GM21447 (cell line): Measurements from ENCODE around the gene ARHGEF37.
A peak's percentile ranks its signal among the peaks of the same experiment; 100 is the strongest.

Experiments used
- ATAC-seq: cut with Tn5 transposase; IDR thresholded peaks from one replicate; pipeline ENCODE4 v1.9.1; 2021; ENCODE audit not compliant: unreplicated experiment

ARHGEF37 gene

GRCh38 chr5:149627070-149627469, 45.8 kb downstream of the ARHGEF37 start:
- no peak for ATAC-seq

- ATAC-seq = no peak
Observed at GRCh38 chr5:149628221-149628620, 46.9 kb downstream of the ARHGEF37 start.

DNA sequence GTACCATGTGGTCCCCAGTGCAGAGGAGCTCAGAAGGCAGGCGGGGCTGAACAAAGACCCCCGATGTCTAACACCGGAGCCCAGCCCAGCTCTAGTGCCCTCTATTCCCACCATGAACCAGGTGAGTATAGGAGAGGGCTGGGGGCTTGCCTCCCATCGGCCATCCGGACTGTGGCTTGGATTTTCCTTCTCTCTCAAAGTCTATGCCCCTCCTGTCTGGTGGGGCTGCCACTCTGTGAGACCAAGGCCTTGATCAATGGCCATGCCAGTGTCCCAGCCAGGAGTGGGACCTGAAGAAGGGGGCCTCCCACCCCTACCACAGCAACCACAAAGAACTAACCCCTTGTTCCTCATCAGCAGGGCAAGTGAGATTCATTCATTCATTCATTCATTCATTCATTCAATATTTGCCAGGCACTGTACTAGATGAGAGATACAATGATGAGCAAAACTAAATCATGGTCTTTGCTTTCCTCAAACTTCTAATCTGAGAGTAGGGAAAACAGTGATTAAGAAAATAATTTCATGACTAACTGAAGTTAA, 47.6 kb downstream of the ARHGEF37 start:
- no peak for ATAC-seq

- no peak for ATAC-seq
Observed at GRCh38 chr5:149629421-149629820, 48.1 kb downstream of the ARHGEF37 start.

GRCh38 chr5:149630337-149630736, 49.0 kb downstream of the ARHGEF37 start:
- ATAC-seq = no peak

- ATAC-seq = no peak
Observed at GRCh38 chr5:149631506-149631905, 50.2 kb downstream of the ARHGEF37 start.

GRCh38 chr5:149632311-149633251, 51.3 kb downstream of the ARHGEF37 start:
- no peak for ATAC-seq

- ATAC-seq = no peak
Observed at GRCh38 chr5:149633476-149634350, 52.4 kb downstream of the ARHGEF37 start.

- no peak for ATAC-seq
Observed at GRCh38 chr5:149635394-149635793, 54.1 kb downstream of the ARHGEF37 start.

- ATAC-seq = no peak
Observed at GRCh38 chr5:149636191-149636860, 55.0 kb downstream of the ARHGEF37 start.

DNA sequence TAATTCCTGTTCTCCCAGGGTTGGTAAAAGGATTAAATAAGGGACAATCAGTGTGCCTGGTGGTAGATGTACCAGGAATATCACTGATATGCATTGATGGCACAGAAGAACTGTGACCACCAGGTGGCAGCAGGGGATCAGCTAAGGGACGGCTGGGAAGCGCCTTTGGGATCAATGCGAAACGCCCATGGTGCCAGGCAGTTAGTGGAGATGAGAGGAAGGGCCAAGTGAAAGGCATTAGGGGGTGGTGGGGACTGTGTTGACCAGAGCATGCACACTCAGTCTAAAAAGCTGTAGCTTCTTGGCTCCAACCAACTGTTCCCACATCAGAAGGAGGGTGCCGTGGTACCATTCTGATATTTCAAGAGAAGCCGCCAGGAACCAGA, 55.6 kb downstream of the ARHGEF37 start:
- peak; percentile 47 for ATAC-seq

DNA sequence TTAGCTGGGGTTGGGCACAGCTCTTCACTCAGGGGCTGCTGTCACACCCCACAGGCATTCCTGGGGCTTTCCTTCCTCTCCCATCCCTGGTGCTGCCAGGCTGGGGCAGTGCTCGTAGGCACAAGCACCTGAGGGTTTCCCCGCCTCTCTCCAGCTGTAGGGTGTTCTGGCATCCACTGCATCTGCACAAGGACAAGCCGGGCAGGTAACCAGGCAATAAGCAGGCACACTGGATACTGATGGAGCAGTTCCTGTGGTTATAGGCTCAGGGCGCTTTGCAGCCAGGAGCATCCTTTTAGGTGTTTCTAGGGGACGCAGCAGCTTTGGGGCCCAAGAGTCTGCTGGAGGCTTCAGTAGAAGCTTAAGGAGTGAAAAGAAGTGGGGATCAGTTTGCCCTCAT, 56.8 kb downstream of the ARHGEF37 start:
- ATAC-seq = no peak

DNA sequence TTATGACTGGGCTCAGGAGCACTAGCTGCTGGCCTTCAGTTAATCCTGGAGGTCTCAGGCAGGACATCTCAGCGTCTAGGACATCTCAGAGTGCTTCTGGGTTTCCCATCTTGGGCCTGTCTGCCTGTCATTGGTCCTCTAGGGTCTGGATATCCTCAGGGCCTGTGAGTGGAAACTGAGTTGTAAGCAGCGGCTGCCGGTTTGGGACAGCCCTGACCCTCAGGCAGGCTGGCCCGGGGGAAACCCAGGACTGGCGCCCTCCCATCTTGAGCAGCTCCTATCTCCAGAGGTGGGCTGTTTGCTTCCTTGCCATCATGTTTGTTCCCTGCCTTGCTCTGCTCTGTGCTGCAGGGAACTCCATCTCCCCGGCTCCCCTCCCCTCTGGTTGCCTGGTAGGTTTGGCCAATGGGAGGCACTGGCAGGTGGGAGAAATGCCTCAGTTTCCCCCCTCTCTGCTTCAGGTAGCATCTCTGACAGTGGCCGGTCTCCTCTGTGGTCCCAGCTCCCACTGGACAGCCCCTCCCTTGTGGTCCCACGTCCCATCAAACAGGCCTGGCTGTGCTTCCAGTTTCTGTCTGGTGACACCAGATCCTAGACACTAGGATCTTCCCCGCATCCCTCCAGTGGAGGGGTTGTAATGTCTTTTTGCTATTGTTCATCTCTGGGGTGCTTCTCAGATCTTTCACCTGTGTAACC, 57.4 kb downstream of the ARHGEF37 start:
- no peak for ATAC-seq

DNA sequence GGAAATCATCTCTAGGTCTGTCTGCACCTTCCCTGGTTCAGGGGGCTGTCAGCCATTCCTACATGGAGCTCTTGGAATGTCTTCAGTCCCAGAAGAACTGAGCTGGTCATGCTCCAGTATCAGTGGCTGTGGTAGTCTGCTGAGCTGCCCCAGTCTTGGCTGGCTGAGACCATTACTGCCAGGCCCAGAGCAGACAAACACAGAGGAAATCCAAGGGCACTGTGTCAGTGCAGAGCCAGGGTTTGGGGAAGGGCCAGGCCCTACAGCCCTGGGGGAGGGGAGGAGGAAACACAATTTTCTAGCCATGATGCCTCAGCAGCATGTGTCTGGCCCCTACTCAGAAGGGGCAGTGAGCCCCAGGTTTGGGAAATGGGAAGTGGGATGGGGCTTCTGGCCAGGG, 58.4 kb downstream of the ARHGEF37 start:
- ATAC-seq = no peak

- ATAC-seq = no peak
Observed at GRCh38 chr5:149640350-149640999, 59.2 kb downstream of the ARHGEF37 start.

GRCh38 chr5:149641000-149641576, 59.8 kb downstream of the ARHGEF37 start:
- ATAC-seq = no peak

- ATAC-seq = no peak
Observed at GRCh38 chr5:149641600-149641999, 60.3 kb downstream of the ARHGEF37 start.

DNA sequence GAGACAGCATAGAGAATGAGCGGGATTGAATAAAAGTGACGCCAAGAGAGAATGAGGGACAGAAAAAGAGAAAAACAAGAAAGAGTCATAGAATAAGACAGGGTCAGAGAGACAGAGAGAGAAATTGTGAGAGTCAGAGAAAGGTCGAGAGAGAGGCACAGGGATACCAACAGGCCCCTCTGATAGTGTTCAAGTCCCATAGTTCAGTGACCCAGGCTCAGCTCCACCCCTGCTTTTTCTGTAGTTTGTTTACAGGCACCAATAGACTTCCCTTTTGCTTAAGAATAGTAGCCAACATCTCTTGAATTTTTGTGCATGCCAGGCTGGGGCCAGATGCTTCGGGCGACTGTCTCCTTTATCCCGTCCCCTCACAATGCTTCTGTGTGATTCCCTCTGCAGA, 62.5 kb downstream of the ARHGEF37 start:
- no peak for ATAC-seq

GRCh38 chr5:149644629-149645028, 63.3 kb downstream of the ARHGEF37 start:
- no peak for ATAC-seq

DNA sequence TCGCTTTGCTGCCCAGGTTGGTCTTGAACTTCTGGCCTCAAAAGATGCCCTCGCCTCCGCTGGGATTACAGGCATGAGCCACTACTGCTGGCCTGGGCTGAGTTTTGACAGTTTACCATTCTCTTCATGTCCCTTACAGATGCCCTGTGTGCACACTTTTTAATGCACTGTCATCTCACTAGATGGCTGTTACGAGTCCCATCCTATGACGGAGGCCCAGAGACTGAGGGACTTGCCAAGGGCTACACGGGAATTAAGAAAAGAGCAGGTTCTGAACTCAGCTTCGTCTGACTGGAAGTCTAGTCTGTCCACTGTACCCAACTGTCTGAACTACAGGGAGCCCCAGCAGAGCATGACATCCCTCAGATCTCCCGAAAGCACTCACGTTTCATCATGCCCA, 63.9 kb downstream of the ARHGEF37 start:
- ATAC-seq = no peak
